HEK293 (cell line): ENCODE measurements around the gene CRYAB.

Experiments used
- FEZF1 ChIP-seq: fragments of 450-650 bp; formaldehyde crosslinking; IDR thresholded peaks from 2 replicates; pipeline ENCODE4 v1.5.1; 2016; ENCODE audit warnings: missing biosample characterization, missing genetic modification characterization
- KLF1 ChIP-seq: fragments of 450-650 bp; formaldehyde crosslinking; IDR thresholded peaks from 2 replicates; pipeline ENCODE4 v1.5.1; 2016; ENCODE audit warnings: missing biosample characterization, missing genetic modification characterization
- KLF7 ChIP-seq: fragments of 450-650 bp; formaldehyde crosslinking; IDR thresholded peaks from 2 replicates; pipeline ENCODE4 v1.5.1; 2016; ENCODE audit warnings: missing biosample characterization, missing genetic modification characterization, borderline replicate concordance
- KLF9 ChIP-seq: fragments of 450-650 bp; formaldehyde crosslinking; IDR thresholded peaks from 2 replicates; pipeline ENCODE4 v1.5.1; 2016; ENCODE audit warnings: missing biosample characterization, missing genetic modification characterization, low read depth
- PRDM1 ChIP-seq: fragments of 450-650 bp; formaldehyde crosslinking; IDR thresholded peaks from 2 replicates; pipeline ENCODE4; 2016; ENCODE audit warnings: missing biosample characterization, missing genetic modification characterization
- SP2 ChIP-seq: fragments of 450-650 bp; formaldehyde crosslinking; IDR thresholded peaks from 2 replicates; pipeline ENCODE4 v1.5.1; 2016; ENCODE audit warnings: missing biosample characterization, missing genetic modification characterization
- TCF7L2 ChIP-seq: IDR thresholded peaks from 2 replicates; pipeline ENCODE4 v1.6.1; 2011; ENCODE audit warnings: low read depth, mild to moderate bottlenecking, inconsistent platforms, low read length, moderate library complexity, borderline replicate concordance
- ZNF132 ChIP-seq: fragments of 450-650 bp; formaldehyde crosslinking; IDR thresholded peaks from 2 replicates; pipeline ENCODE4 v1.5.1; 2017; ENCODE audit warnings: missing biosample characterization, missing genetic modification characterization, borderline replicate concordance
- ZNF16 ChIP-seq: fragments of 450-650 bp; formaldehyde crosslinking; IDR thresholded peaks from 2 replicates; pipeline ENCODE4 v1.5.1; 2016; ENCODE audit warnings: low read depth, missing biosample characterization, missing genetic modification characterization
- ZNF211 ChIP-seq: fragments of 450-650 bp; formaldehyde crosslinking; IDR thresholded peaks from 2 replicates; pipeline ENCODE4 v1.5.1; 2016; ENCODE audit warnings: low read depth, missing biosample characterization, missing genetic modification characterization
- ZNF223 ChIP-seq: fragments of 450-650 bp; formaldehyde crosslinking; IDR thresholded peaks from 2 replicates; pipeline ENCODE4 v1.5.1; 2016; ENCODE audit warnings: missing biosample characterization, missing genetic modification characterization
- ZNF24 ChIP-seq: fragments of 450-650 bp; formaldehyde crosslinking; IDR thresholded peaks from 2 replicates; pipeline ENCODE4 v1.5.1; 2016; ENCODE audit warnings: missing biosample characterization, missing genetic modification characterization
- ZNF350 ChIP-seq: fragments of 450-650 bp; formaldehyde crosslinking; IDR thresholded peaks from 2 replicates; pipeline ENCODE4 v1.5.0; 2017; ENCODE audit warnings: missing biosample characterization, mild to moderate bottlenecking, missing genetic modification characterization
- ZNF366 ChIP-seq: fragments of 450-650 bp; formaldehyde crosslinking; conservative IDR thresholded peaks from 2 replicates; pipeline ENCODE4 v1.5.1; 2016; ENCODE audit warnings: missing biosample characterization, missing genetic modification characterization
- ZNF600 ChIP-seq: fragments of 450-650 bp; formaldehyde crosslinking; IDR thresholded peaks from 2 replicates; pipeline ENCODE4 v1.5.1; 2016; ENCODE audit warnings: missing biosample characterization, missing genetic modification characterization
- ZNF747 ChIP-seq: fragments of 450-650 bp; formaldehyde crosslinking; IDR thresholded peaks from 2 replicates; pipeline ENCODE4 v1.5.1; 2016; ENCODE audit warnings: missing biosample characterization, missing genetic modification characterization
- ZNF785 ChIP-seq: fragments of 450-650 bp; formaldehyde crosslinking; IDR thresholded peaks from 2 replicates; pipeline ENCODE4 v1.5.1; 2016; ENCODE audit warnings: missing biosample characterization, missing genetic modification characterization
- ZNF791 ChIP-seq: fragments of 450-650 bp; formaldehyde crosslinking; IDR thresholded peaks from 2 replicates; pipeline ENCODE4 v1.5.1; 2016; ENCODE audit warnings: missing biosample characterization, missing genetic modification characterization
- ZSCAN30 ChIP-seq: fragments of 450-650 bp; IDR thresholded peaks from 2 replicates; pipeline ENCODE4 v1.5.1; 2018; ENCODE audit warnings: missing biosample characterization, mild to moderate bottlenecking, missing genetic modification characterization, moderate library complexity
- TF ChIP-seq, protein P1 (sequence below): fragments of 450-650 bp; formaldehyde crosslinking; IDR thresholded peaks from 2 replicates; pipeline ENCODE4 v1.5.1; 2016; ENCODE audit warnings: missing biosample characterization, missing genetic modification characterization
- TF ChIP-seq, protein P2 (sequence below): fragments of 450-650 bp; formaldehyde crosslinking; IDR thresholded peaks from 2 replicates; pipeline ENCODE4 v1.5.1; 2016; ENCODE audit warnings: missing biosample characterization, missing genetic modification characterization
- TF ChIP-seq, protein P3 (sequence below): fragments of 450-650 bp; formaldehyde crosslinking; IDR thresholded peaks from 2 replicates; pipeline ENCODE4 v1.5.1; 2016; ENCODE audit warnings: missing biosample characterization, missing genetic modification characterization
- TF ChIP-seq, protein P4 (sequence below): fragments of 450-650 bp; formaldehyde crosslinking; IDR thresholded peaks from 2 replicates; pipeline ENCODE4 v1.5.1; 2016; ENCODE audit warnings: missing biosample characterization, missing genetic modification characterization, borderline replicate concordance
- TF ChIP-seq, protein P5 (sequence below): fragments of 450-650 bp; formaldehyde crosslinking; IDR thresholded peaks from 2 replicates; pipeline ENCODE4 v1.5.1; 2016; ENCODE audit warnings: missing biosample characterization, missing genetic modification characterization
- TF ChIP-seq, protein P6 (sequence below): fragments of 450-650 bp; formaldehyde crosslinking; IDR thresholded peaks from 2 replicates; pipeline ENCODE4 v1.5.1; 2016; ENCODE audit warnings: missing biosample characterization, missing genetic modification characterization
- TF ChIP-seq, protein P7 (sequence below): fragments of 450-650 bp; formaldehyde crosslinking; IDR thresholded peaks from 2 replicates; pipeline ENCODE4 v1.5.1; 2016; ENCODE audit warnings: missing biosample characterization, missing genetic modification characterization, low read depth

The CRYAB gene

DNA sequence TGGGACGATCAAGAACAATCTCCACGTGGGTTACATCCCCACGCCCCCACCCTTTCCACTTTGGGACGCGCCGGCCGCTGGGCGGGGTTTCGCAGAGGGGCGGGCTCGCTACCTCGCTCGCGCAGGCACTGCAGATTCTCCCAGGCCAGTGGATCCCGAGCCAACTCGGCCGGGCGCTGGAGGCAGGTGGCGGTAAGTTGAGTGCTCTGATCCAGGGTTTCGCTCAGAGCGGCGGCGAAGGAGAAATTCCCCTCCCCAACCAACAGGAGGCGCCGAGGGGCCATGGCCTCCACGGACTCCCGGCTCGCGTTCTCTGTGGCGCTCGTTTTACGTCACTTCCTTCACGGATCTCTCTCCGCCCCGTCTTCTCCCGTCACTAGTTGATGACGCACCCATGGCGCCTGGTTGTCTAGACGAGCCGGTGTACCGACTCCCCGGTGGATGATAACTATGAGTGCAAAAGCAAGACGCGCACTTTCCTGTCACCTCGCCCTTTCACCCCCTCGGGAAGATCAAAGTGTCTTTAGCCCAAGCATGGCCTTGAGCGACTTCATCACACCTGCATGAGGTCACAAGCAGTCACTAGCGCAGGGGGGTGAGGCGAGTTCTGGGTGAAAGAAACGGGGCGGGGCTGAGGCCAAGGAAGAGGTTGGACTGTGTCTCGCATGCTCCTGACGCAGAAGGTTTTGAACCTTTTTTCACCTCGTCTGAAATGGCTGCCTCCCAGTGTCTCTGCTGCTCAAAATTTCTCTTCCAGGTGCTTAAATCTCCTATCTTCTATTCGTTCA lies 32.5 kb downstream of the CRYAB start, which contains the start of the genes CFAP68 and FDXACB1 (continued):
- TF ChIP-seq, protein P1, sequence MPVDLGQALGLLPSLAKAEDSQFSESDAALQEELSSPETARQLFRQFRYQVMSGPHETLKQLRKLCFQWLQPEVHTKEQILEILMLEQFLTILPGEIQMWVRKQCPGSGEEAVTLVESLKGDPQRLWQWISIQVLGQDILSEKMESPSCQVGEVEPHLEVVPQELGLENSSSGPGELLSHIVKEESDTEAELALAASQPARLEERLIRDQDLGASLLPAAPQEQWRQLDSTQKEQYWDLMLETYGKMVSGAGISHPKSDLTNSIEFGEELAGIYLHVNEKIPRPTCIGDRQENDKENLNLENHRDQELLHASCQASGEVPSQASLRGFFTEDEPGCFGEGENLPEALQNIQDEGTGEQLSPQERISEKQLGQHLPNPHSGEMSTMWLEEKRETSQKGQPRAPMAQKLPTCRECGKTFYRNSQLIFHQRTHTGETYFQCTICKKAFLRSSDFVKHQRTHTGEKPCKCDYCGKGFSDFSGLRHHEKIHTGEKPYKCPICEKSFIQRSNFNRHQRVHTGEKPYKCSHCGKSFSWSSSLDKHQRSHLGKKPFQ, result 0 out of 2 replicates have a peak, but pooled peaks have one; percentile 18
- TF ChIP-seq ZNF366 (tag by site-specific recombination), result peak; percentile 76
- TF ChIP-seq ZSCAN30 (tag by site-specific recombination), result peak; percentile 38; the same call in 1 of the 2 replicates
- peak; percentile 28; the same call in 1 of the 2 replicates for TF ChIP-seq ZNF600 (tag by site-specific recombination)
- no peak for TF ChIP-seq ZNF132 (tag by site-specific recombination)
- TF ChIP-seq FEZF1 (tag by site-specific recombination), result no peak
- TF ChIP-seq ZNF350 (tag by site-specific recombination), result no peak
- TF ChIP-seq ZNF747 (tag by site-specific recombination), result no peak
- TF ChIP-seq, protein P2, sequence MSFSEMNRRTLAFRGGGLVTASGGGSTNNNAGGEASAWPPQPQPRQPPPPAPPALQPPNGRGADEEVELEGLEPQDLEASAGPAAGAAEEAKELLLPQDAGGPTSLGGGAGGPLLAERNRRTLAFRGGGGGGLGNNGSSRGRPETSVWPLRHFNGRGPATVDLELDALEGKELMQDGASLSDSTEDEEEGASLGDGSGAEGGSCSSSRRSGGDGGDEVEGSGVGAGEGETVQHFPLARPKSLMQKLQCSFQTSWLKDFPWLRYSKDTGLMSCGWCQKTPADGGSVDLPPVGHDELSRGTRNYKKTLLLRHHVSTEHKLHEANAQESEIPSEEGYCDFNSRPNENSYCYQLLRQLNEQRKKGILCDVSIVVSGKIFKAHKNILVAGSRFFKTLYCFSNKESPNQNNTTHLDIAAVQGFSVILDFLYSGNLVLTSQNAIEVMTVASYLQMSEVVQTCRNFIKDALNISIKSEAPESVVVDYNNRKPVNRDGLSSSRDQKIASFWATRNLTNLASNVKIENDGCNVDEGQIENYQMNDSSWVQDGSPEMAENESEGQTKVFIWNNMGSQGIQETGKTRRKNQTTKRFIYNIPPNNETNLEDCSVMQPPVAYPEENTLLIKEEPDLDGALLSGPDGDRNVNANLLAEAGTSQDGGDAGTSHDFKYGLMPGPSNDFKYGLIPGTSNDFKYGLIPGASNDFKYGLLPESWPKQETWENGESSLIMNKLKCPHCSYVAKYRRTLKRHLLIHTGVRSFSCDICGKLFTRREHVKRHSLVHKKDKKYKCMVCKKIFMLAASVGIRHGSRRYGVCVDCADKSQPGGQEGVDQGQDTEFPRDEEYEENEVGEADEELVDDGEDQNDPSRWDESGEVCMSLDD (tag by site-specific recombination), result 0 out of 2 replicates have a peak, but pooled peaks have one; percentile 25
- TF ChIP-seq, protein P3, sequence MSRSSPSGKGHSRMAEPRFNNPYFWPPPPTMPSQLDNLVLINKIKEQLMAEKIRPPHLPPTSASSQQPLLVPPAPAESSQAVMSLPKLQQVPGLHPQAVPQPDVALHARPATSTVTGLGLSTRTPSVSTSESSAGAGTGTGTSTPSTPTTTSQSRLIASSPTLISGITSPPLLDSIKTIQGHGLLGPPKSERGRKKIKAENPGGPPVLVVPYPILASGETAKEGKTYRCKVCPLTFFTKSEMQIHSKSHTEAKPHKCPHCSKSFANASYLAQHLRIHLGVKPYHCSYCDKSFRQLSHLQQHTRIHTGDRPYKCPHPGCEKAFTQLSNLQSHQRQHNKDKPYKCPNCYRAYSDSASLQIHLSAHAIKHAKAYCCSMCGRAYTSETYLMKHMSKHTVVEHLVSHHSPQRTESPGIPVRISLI (tag by site-specific recombination), result 0 out of 2 replicates have a peak, but pooled peaks have one; percentile 16
- peak; percentile 56 for TF ChIP-seq KLF1 (tag by site-specific recombination)
- TF ChIP-seq, protein P4, sequence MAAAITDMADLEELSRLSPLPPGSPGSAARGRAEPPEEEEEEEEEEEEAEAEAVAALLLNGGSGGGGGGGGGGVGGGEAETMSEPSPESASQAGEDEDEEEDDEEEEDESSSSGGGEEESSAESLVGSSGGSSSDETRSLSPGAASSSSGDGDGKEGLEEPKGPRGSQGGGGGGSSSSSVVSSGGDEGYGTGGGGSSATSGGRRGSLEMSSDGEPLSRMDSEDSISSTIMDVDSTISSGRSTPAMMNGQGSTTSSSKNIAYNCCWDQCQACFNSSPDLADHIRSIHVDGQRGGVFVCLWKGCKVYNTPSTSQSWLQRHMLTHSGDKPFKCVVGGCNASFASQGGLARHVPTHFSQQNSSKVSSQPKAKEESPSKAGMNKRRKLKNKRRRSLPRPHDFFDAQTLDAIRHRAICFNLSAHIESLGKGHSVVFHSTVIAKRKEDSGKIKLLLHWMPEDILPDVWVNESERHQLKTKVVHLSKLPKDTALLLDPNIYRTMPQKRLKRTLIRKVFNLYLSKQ (tag by site-specific recombination), result no peak
- TF ChIP-seq, protein P5, sequence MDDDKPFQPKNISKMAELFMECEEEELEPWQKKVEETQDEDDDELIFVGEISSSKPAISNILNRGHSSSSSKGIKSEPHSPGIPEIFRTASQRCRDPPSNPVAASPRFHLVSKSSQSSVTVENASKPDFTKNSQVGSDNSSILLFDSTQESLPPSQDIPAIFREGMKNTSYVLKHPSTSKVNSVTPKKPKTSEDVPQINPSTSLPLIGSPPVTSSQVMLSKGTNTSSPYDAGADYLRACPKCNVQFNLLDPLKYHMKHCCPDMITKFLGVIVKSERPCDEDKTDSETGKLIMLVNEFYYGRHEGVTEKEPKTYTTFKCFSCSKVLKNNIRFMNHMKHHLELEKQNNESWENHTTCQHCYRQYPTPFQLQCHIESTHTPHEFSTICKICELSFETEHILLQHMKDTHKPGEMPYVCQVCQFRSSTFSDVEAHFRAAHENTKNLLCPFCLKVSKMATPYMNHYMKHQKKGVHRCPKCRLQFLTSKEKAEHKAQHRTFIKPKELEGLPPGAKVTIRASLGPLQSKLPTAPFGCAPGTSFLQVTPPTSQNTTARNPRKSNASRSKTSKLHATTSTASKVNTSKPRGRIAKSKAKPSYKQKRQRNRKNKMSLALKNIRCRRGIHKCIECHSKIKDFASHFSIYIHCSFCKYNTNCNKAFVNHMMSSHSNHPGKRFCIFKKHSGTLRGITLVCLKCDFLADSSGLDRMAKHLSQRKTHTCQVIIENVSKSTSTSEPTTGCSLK (tag by site-specific recombination), result no peak
- no peak for TF ChIP-seq ZNF16 (tag by site-specific recombination)
- TF ChIP-seq KLF9 (tag by site-specific recombination), result peak; percentile 45
- TF ChIP-seq KLF7 (tag by site-specific recombination), result no peak
- TF ChIP-seq ZNF211 (tag by site-specific recombination), result no peak
- TF ChIP-seq, protein P6, sequence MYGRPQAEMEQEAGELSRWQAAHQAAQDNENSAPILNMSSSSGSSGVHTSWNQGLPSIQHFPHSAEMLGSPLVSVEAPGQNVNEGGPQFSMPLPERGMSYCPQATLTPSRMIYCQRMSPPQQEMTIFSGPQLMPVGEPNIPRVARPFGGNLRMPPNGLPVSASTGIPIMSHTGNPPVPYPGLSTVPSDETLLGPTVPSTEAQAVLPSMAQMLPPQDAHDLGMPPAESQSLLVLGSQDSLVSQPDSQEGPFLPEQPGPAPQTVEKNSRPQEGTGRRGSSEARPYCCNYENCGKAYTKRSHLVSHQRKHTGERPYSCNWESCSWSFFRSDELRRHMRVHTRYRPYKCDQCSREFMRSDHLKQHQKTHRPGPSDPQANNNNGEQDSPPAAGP (tag by site-specific recombination), result no peak; the same call in 1 of the 2 replicates
- TF ChIP-seq ZNF24 (tag by site-specific recombination), result peak; percentile 67
- peak; percentile 98 for TF ChIP-seq TCF7L2
- no peak for TF ChIP-seq ZNF785
- TF ChIP-seq SP2 (tag by site-specific recombination), result peak; percentile 80
- TF ChIP-seq ZNF791 (tag by site-specific recombination), result no peak
- TF ChIP-seq ZNF223 (tag by site-specific recombination), result no peak
- TF ChIP-seq, protein P7, sequence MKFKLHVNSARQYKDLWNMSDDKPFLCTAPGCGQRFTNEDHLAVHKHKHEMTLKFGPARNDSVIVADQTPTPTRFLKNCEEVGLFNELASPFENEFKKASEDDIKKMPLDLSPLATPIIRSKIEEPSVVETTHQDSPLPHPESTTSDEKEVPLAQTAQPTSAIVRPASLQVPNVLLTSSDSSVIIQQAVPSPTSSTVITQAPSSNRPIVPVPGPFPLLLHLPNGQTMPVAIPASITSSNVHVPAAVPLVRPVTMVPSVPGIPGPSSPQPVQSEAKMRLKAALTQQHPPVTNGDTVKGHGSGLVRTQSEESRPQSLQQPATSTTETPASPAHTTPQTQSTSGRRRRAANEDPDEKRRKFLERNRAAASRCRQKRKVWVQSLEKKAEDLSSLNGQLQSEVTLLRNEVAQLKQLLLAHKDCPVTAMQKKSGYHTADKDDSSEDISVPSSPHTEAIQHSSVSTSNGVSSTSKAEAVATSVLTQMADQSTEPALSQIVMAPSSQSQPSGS (tag by site-specific recombination), result peak; percentile 89
- peak; percentile 62 for TF ChIP-seq PRDM1
